Measurements from ENCODE around the gene SLK. TPM values are rescaled to one million over a fixed set of nuclear protein-coding genes. Genes with fewer than 3 reads are reported as not detected.
A peak's percentile ranks its signal among the peaks of the same experiment; 100 is the strongest.

Gene SLK
- polyA plus RNA-seq, 1 of the 3 experiments (the other 2 are of a cell fraction): 4.0 TPM

DNA sequence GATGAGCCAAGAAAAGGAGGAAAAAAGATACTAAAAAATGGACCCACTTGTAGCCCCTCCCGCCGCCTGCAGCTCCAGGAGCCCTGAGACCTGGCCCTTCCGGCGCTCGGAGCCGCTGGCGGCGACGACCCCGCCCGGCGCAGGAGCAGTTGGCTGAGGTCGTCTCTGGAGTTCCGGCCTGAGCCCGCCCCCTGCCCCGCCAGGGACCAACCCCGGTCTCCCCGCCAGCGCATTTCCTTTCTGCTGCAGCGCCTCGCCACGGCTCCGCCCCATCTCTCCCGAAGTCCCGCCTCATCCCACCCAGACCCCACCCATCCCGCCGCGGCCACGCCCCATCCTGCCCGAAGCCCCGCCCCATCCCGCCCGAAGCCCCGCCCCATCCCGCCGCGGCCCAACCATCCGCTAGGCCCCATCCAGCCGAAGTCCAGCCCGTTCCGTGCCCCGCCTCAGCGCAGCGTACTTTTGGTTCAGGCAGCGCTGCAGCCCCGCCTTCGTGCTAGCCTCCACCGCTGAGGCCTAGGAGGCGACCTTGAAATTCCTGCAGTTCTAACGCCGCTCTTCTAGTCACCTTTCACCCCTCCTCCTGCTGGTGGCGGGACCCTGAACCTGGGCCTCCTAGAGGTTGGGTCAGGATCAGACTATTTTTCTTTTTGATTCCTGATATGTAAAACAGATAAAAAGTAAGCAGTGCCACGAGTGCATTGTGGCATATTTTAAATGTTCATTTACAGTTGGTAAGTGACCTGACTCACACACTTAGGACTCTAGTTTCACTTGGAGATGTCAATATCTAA is 48.7 kb upstream of the SLK start, which contains the start of gene STN1 (continued):
- TF ChIP-seq, protein P1, sequence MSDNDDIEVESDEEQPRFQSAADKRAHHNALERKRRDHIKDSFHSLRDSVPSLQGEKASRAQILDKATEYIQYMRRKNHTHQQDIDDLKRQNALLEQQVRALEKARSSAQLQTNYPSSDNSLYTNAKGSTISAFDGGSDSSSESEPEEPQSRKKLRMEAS (IDR thresholded peaks at IDR 0.05; ENCODE audit: low read depth): peak; percentile 7
- TF ChIP-seq MXI1 (IDR thresholded peaks at IDR 0.05; ENCODE audit: low read depth, low read length) (peak; percentile 5; the same call in 1 of the 2 replicates), TAF1 (IDR thresholded peaks at IDR 0.05; ENCODE audit: borderline replicate concordance, low read depth, low read length) (peak; percentile 64), EP300 (IDR thresholded peaks at IDR 0.05; ENCODE audit: borderline replicate concordance in 1 of 2, low read depth in 1 of 2, low read length in 1 of 2) (no peak), TCF12 (IDR thresholded peaks at IDR 0.05) (no peak), FOSL2 (IDR thresholded peaks at IDR 0.05; ENCODE audit: borderline replicate concordance, low read depth) (no peak), POLR2AphosphoS5 (IDR thresholded peaks at IDR 0.05; ENCODE audit: low read depth, low read length) (peak; percentile 73)
- TF ChIP-seq, protein P2, sequence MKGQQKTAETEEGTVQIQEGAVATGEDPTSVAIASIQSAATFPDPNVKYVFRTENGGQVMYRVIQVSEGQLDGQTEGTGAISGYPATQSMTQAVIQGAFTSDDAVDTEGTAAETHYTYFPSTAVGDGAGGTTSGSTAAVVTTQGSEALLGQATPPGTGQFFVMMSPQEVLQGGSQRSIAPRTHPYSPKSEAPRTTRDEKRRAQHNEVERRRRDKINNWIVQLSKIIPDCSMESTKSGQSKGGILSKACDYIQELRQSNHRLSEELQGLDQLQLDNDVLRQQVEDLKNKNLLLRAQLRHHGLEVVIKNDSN (IDR thresholded peaks at IDR 0.05; ENCODE audit: borderline replicate concordance, low read depth): no peak
- TF ChIP-seq, protein P3, sequence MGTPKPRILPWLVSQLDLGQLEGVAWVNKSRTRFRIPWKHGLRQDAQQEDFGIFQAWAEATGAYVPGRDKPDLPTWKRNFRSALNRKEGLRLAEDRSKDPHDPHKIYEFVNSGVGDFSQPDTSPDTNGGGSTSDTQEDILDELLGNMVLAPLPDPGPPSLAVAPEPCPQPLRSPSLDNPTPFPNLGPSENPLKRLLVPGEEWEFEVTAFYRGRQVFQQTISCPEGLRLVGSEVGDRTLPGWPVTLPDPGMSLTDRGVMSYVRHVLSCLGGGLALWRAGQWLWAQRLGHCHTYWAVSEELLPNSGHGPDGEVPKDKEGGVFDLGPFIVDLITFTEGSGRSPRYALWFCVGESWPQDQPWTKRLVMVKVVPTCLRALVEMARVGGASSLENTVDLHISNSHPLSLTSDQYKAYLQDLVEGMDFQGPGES (IDR thresholded peaks at IDR 0.05; ENCODE audit: low read depth, low read length): no peak

DNA sequence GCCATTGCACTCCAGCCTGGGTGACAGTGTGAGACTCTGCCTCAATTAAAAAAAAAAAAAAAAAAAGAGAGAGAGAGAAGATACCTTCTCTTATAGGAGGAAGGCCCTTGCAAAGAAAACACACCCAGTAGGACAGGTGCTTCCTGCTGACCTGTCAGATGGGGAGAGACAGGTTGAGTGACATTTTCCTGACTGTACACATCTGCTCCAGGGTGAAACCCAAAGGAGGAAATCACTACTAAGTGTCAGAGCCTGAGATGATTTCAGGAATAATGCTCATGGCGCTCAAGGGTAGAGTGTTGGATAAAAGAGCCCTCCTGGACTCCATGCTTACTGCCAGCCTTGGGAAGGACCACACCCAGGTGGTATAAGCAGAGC is 47.3 kb upstream of the SLK start:
- Histone ChIP-seq H3F3A (replicated peaks; ENCODE audit: insufficient read depth) (peaks cover 11% of the 10 kb centered on the region), H3K36me3 (replicated peaks in 1 of 2; ENCODE audit: control insufficient read depth in 1 of 2, insufficient read depth in 2 of 2, low read length in 1 of 2) (peaks cover 4 to 5% of the 10 kb centered on the region in 2 experiments), H3K27me3 (ENCODE audit: insufficient read depth) (no peaks in the 10 kb centered on the region), H2AFZ (ENCODE audit: low read depth) (no peak overlapping the region), H3K4me3 (ENCODE audit: low read depth in 2 of 2, low read length in 1 of 2) (no peak overlapping the region), H3K9me2 (no peaks in the 10 kb centered on the region), H3K9me3 (no peaks in the 10 kb centered on the region), H3K27ac (ENCODE audit: low read depth in 2 of 2, low read length in 1 of 2) (no peak overlapping the region), H3K9ac (no peak overlapping the region), H3K4me2 (no peak overlapping the region), H3K4me1 (ENCODE audit: control insufficient read depth in 1 of 2, insufficient read depth in 2 of 2, low read depth in 1 of 2, low read length in 1 of 2) (peaks cover 3 to 17% of the 10 kb centered on the region in 2 experiments; a peak in 2 of 4 replicates), H4K20me1 (ENCODE audit: insufficient read depth) (no peaks in the 10 kb centered on the region), H3K79me2 (ENCODE audit: insufficient read depth) (peaks cover 33% of the 10 kb centered on the region)
- WGBS (ENCODE audit: low lambda C conversion rate): 100% methylated on average over 1 of the region's 1 CpG
- DNase-seq: no peak
- TF ChIP-seq EZH2phosphoT487 (IDR thresholded peaks at IDR 0.05; ENCODE audit: borderline replicate concordance, low read depth): no peak
- TF ChIP-seq MEF2A (IDR thresholded peaks at IDR 0.05; ENCODE audit: borderline replicate concordance, low read depth): no peak
- TF ChIP-seq FOXJ3 (CRISPR knock-in tag; IDR thresholded peaks at IDR 0.05): no peak
- no peak for TF ChIP-seq JUND (IDR thresholded peaks at IDR 0.05)
- ChIA-PET POLR2A (no interaction called here), CTCF (interaction anchor here (1.2 kb wide), 1 partner anchor 9 kb away, joined by 11 read pairs; no protein-coding TSS in a partner anchor)
